Sigmoid colon (tissue), 7 donors: Measurements from ENCODE around the gene NGDN. TPM values are rescaled to one million over a fixed set of nuclear protein-coding genes. Genes with fewer than 3 reads are reported as not detected.

ENCODE experiments used
- DNase-seq: peaks from one replicate; pipeline ENCODE4 v3.0.0-alpha.2; 2019
- H3K27ac ChIP-seq, 4 donors: fragments of 200-600 bp; sonication (generic); one replicate each; pipeline ENCODE4 v1.5.1; 2016 to 2019; ENCODE audit warnings: mild to moderate bottlenecking in 1 of 4
- H3K27me3 ChIP-seq, 3 donors: fragments of 200-600 bp; sonication (generic); one replicate each; pipeline ENCODE4 v1.5.1; 2019; ENCODE audit warnings: mild to moderate bottlenecking in 1 of 3
- H3K36me3 ChIP-seq, 4 donors: fragments of 200-600 bp; sonication (generic); one replicate each; pipeline ENCODE4 v1.5.1; 2016 to 2019
- H3K4me1 ChIP-seq, 4 donors: fragments of 200-600 bp; sonication (generic); one replicate each; pipeline ENCODE4 v1.5.1; 2017 to 2019
- H3K4me3 ChIP-seq, 4 donors: fragments of 200-600 bp; sonication (generic); one replicate each; pipeline ENCODE4 v1.5.1; 2017 to 2019; ENCODE audit warnings: mild to moderate bottlenecking in 2 of 4, moderate library complexity in 1 of 4
- H3K9me3 ChIP-seq, 4 donors: fragments of 200-600 bp in 3 of 4; sonication (generic) in 3 of 4; one replicate each; pipeline versions ENCODE4 v1.5.1 to v1.6.1; 2013 to 2019
- CTCF ChIP-seq, 4 experiments: fragments of 450-650 bp in 3 of 4; fragments of 200-600 bp in 1 of 4; IDR thresholded peaks; one replicate each; pipeline ENCODE4 v1.5.1; 2016 to 2019; ENCODE audit warnings: antibody characterized with exemption in 4 of 4, mild to moderate bottlenecking in 3 of 4, moderate library complexity in 2 of 4
- EP300 ChIP-seq, 4 donors: sonication (generic); formaldehyde crosslinking; IDR thresholded peaks; one replicate each; pipeline ENCODE4 v1.6.1; 2017; ENCODE audit warnings: antibody characterized with exemption in 4 of 4
- POLR2A ChIP-seq, 2 donors: fragments of 450-650 bp; IDR thresholded peaks; one replicate each; pipeline ENCODE4 v1.6.1; 2016; ENCODE audit warnings: antibody characterized with exemption in 2 of 2, mild to moderate bottlenecking in 2 of 2, moderate library complexity in 2 of 2
- POLR2AphosphoS5 ChIP-seq, 4 donors: sonication (generic); formaldehyde crosslinking; IDR thresholded peaks; one replicate each; pipeline ENCODE4 v1.6.1; 2017; ENCODE audit warnings: antibody characterized with exemption in 4 of 4
- whole genome bisulfite sequencing, 2 donors: extraction: QIAGEN DNeasy Blood & Tissue Kit; methylation state at CpG; one replicate each; pipeline ENCODE4 v1.1.7; 2013; 5-methylcytosine and 5-hydroxymethylcytosine counted together
- intact Hi-C: fragments of 100-400 bp; cut with DNase I; formaldehyde crosslinking; loops from one replicate; pipeline ENCODE4 v1.15.1; 2023
- polyA plus RNA-seq, 3 donors: library from polyadenylated mRNA; stranded (reverse); fragments of 200-250 nt; gene quantifications; one replicate each; pipeline ENCODE4 v1.2.3, GENCODE V29; 2013
- total RNA-seq, 4 donors: library from RNA; depleted of rRNA; stranded (reverse); fragments of >200 nt; gene quantifications; one replicate each; pipeline ENCODE4 v1.1.0, GENCODE V29; 2016
- donor health status: healthy with polysubstance abuse.
- donor health status: Bipolar disorder and iron deficiency.
- donor health status: healthy.

NGDN gene
- total and polyA plus RNA-seq, 7 donors: 23.3 to 46.2 (median 39.6) TPM

DNA sequence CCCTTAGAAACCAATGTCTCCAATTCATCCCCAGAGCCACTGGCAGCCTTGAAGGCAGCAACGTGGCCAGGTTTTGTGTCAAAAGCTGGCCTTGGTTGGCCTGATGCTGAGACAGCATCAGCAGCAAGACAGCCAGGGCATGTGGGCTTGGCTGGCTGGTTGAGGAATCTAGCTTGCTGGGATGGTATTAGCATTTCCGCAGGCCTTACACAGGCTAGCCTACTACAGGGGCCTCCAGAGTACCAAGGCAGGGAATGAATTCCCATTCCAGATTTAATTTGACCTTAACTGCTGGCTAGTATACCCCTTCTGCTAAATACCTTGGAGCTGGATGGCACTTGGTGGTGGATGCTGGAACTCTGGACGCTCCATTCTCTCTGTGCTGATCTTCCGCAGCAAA lies 15.8 kb downstream of the NGDN start:
- no peak overlapping the region for H3K27ac ChIP-seq
- no peak for DNase-seq
- TF ChIP-seq POLR2A (IDR thresholded peaks at IDR 0.05) (no peak), CTCF (IDR thresholded peaks at IDR 0.05) (no peak), POLR2AphosphoS5 (IDR thresholded peaks at IDR 0.05) (no peak), EP300 (IDR thresholded peaks at IDR 0.05) (no peak)
- no peaks in the 10 kb centered on the region for H3K9me3 ChIP-seq
- 92 to 94% methylated on average over 4 of the region's 4 CpGs for WGBS, 2 donors
- H3K4me3 ChIP-seq: no peak overlapping the region
- intact Hi-C loops: no loop called here
- H3K36me3 ChIP-seq: peaks cover 0 to 13% (median 0%) of the 10 kb centered on the region in 4 donors
- no peaks in the 10 kb centered on the region for H3K4me1 ChIP-seq
- no peaks in the 10 kb centered on the region for H3K27me3 ChIP-seq

DNA sequence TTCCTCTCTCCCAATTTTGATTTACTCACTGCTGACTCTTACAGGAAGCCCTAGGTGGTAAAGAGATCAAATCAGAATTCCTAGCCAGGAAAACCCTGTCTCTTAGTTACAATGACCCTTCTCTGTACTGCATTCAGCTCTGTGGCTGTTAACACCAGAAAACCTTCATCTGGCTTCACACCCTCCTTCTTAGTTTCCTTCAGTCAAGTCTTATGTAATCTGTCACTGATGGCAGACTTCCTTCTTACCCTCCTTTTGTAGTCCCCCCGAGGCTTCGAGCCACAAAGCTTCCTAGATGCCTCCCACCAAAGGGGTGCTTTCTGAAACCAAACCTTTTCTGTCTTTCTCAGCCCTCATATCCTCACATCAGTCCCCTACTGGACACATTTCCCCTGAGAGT lies 16.5 kb downstream of the NGDN start:
- no peak for TF ChIP-seq POLR2AphosphoS5 (IDR thresholded peaks at IDR 0.05)
- no peak for TF ChIP-seq CTCF (IDR thresholded peaks at IDR 0.05)
- TF ChIP-seq EP300 (IDR thresholded peaks at IDR 0.05): no peak
- no peak for TF ChIP-seq POLR2A (IDR thresholded peaks at IDR 0.05)
- no peak for DNase-seq
- Histone ChIP-seq H3K9me3 (no peaks in the 10 kb centered on the region), H3K27me3 (no peaks in the 10 kb centered on the region), H3K36me3 (peaks cover 0 to 6% (median 0%) of the 10 kb centered on the region in 4 donors), H3K4me1 (no peaks in the 10 kb centered on the region), H3K4me3 (no peak overlapping the region), H3K27ac (no peak overlapping the region)
- 57 to 83% methylated on average over 2 of the region's 2 CpGs for WGBS, 2 donors
- intact Hi-C loops: no loop called here

GRCh38 chr14:23487216-23487615 lies 17.7 kb downstream of the NGDN start:
- TF ChIP-seq EP300 (IDR thresholded peaks at IDR 0.05) (no peak), POLR2A (IDR thresholded peaks at IDR 0.05) (no peak), POLR2AphosphoS5 (IDR thresholded peaks at IDR 0.05) (no peak), CTCF (IDR thresholded peaks at IDR 0.05) (no peak)
- DNase-seq: no peak
- no peak overlapping the region for H3K4me3 ChIP-seq
- H3K4me1 ChIP-seq: no peaks in the 10 kb centered on the region
- 90 to 94% methylated on average over 7 of the region's 7 CpGs for WGBS, 2 donors
- peaks cover 0 to 5% (median 0%) of the 10 kb centered on the region in 4 donors for H3K36me3 ChIP-seq
- H3K9me3 ChIP-seq: no peaks in the 10 kb centered on the region
- H3K27ac ChIP-seq: no peak overlapping the region
- no peaks in the 10 kb centered on the region for H3K27me3 ChIP-seq
- intact Hi-C loops: no loop called here

DNA sequence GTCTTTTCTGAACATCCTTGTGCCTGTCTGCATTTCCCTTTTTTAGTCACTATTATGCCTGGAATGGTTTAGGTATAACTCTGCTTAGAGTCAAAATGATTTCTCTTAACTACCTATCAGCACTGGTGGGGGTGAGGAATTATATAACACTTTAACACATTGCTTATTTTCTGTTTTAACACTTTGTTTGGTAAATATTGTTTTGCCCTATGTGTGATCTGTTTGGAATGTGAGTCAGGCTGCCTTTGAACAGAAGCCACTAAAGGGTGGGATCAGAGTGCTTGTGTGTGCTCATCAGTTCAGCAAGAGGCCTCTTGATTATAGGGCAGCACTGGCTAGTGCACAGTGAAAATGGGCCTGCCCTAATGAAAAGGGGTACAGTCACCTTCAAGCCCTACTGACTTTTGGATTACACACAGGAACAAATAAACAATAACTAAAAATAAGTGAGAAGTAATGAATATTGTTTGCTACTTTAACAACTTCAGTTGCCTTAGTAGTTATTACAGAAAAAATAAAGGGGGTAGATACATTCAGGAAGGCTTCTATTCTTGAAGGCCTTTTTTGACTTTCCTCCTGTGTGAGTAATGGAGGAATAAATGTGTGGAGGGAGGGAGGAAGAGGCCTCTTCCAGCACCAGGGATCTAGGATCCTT lies 23.2 kb downstream of the NGDN start:
- no peak overlapping the region for H3K4me3 ChIP-seq
- TF ChIP-seq POLR2AphosphoS5 (IDR thresholded peaks at IDR 0.05): no peak
- no peak for TF ChIP-seq CTCF (IDR thresholded peaks at IDR 0.05)
- TF ChIP-seq EP300 (IDR thresholded peaks at IDR 0.05): no peak
- no peak for TF ChIP-seq POLR2A (IDR thresholded peaks at IDR 0.05)
- intact Hi-C loops: no loop called here
- H3K27me3 ChIP-seq: no peaks in the 10 kb centered on the region
- H3K27ac ChIP-seq: no peak overlapping the region
- H3K36me3 ChIP-seq: peaks cover 0 to 5% (median 0%) of the 10 kb centered on the region in 4 donors
- DNase-seq: no peak
- H3K9me3 ChIP-seq: no peaks in the 10 kb centered on the region
- no peaks in the 10 kb centered on the region for H3K4me1 ChIP-seq

DNA sequence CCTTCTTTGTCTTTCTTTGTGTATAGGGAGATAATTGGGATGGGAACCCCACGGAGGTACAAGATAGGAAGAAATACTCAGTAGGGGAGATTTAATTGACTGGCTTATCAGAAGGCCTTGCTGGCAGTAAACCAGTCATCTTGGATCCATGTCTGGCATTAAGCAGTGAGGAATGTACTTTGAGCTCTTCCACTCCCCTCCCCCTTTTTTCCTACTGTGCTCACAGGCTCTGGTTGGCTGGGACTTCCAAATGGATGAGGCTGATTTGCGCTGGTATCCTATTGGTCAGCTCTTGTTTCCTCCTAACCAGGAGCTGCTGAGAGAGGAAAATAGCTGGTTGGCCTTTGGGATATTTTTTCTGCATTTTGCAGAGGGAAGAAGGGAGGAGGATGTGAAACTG lies 24.7 kb downstream of the NGDN start:
- Histone ChIP-seq H3K9me3 (no peaks in the 10 kb centered on the region), H3K4me3 (no peak overlapping the region), H3K27me3 (no peaks in the 10 kb centered on the region), H3K27ac (no peak overlapping the region), H3K36me3 (no peaks in the 10 kb centered on the region), H3K4me1 (no peaks in the 10 kb centered on the region)
- no peak for DNase-seq
- intact Hi-C loops: no loop called here
- WGBS, 2 donors: 76 to 85% methylated on average over 2 of the region's 2 CpGs
- TF ChIP-seq EP300 (IDR thresholded peaks at IDR 0.05) (no peak), CTCF (IDR thresholded peaks at IDR 0.05) (no peak)
